ENCODE measurements around the gene HRNR.

HRNR gene

DNA sequence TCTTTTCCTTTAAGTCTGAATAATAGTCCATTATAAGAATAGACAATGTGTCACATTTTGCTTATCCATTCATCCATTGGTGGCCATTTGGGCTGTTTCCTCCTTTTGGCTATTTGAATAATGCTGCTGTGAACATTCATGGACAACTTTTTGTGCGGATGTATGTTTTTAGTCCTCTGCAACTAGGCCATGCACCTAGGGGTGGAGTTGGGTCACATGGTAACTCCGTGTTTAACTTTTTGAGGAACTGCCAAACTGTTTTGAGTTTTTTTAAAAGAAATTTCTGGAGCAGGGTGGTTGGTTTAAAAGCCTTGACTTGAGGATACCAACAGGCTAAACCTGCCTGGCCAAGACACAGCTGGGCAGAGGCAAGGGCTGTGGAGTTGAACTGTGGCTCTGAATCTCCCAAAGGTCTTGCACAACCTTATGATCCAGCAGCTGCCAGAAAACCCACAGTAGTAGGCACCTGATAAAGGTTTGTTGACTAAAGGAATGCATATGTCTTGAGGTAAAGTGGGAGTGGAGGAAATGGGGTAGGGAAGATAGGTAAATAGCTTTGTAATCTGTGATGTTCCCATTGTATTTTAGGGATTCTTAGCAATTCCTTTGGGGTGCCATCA, 59.4 kb downstream of the HRNR start:
- Histone ChIP-seq H3K4me1 (ENCODE audit: control insufficient read depth, insufficient read depth, low read length) (no peaks in the 10 kb centered on the region), H3K27me3 (ENCODE audit: control insufficient read depth, insufficient read depth, low read length) (no peaks in the 10 kb centered on the region), H3K4me3 (ENCODE audit: low read depth, low read length) (no peak overlapping the region)

DNA sequence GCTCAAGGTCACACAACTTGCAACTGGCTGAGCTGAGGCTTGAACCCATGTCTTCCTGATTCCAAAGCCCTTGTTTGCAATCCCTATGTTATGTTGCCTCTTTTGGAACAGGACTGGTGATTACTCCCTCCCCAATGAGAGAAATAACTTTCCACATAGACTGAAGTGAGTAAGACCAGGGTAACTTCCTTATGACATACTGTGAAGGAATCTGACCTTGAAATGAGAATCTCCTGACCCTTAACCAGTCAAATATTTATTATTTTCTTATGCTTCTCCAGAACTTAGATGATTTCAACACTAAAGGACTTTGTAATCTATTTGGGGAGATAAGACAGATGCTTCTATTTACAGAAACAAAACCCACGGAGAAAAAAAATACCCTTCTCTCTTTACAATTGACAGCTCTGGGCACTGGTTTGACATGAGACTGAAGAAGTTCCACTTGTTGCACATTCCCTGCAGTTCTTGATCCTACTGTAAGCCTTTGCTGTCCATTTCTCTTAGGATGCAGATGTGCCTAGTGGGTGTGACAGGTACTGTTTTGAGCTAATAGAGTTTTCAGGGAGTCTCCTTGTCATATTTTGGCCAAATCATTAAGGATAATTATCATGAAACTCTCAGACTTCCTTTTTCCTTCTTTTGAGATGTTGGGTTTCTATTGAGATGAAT, 61.1 kb downstream of the HRNR start:
- H3K4me1 ChIP-seq (ENCODE audit: control insufficient read depth, insufficient read depth, low read length) = no peaks in the 10 kb centered on the region

More for the DNA sequence above, 59.4 kb downstream of the HRNR start:
- no peaks in the 10 kb centered on the region for H3K9me3 ChIP-seq (ENCODE audit: control insufficient read depth, insufficient read depth, low read length)
- H3K36me3 ChIP-seq (ENCODE audit: control insufficient read depth, insufficient read depth, low read length) = no peaks in the 10 kb centered on the region
- no peak overlapping the region for H3K9ac ChIP-seq (ENCODE audit: low read depth, low read length)

More for the DNA sequence above, 61.1 kb downstream of the HRNR start:
- H3K9ac ChIP-seq (ENCODE audit: low read depth, low read length) = no peak overlapping the region
- H3K27me3 ChIP-seq (ENCODE audit: control insufficient read depth, insufficient read depth, low read length) = no peaks in the 10 kb centered on the region
- H3K9me3 ChIP-seq (ENCODE audit: control insufficient read depth, insufficient read depth, low read length) = no peaks in the 10 kb centered on the region
- H3K36me3 ChIP-seq (ENCODE audit: control insufficient read depth, insufficient read depth, low read length) = no peaks in the 10 kb centered on the region
- H3K4me3 ChIP-seq (ENCODE audit: low read depth, low read length) = no peak overlapping the region
